Kasumi-1 (cell line): ENCODE data around the gene LEUTX.
"Not testable (repeated sequence)": the region's sequence is repeated elsewhere in the genome, so short reads cannot be mapped to it uniquely, and the experiment has no call there.

Experiments
- DNase-seq, 2 experiments: peaks; one replicate each; lab custom pipeline; 2025; lab: John Stamatoyannopoulos, UW

LEUTX gene, protein sequence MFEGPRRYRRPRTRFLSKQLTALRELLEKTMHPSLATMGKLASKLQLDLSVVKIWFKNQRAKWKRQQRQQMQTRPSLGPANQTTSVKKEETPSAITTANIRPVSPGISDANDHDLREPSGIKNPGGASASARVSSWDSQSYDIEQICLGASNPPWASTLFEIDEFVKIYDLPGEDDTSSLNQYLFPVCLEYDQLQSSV

GRCh38 chr19:39778763-39779162 is at the start of gene LEUTX:
LEUTX (plus strand) TSS chr19:39778854; CDS start chr19:39778921, 67 bp downstream.
- no peak for DNase-seq

DNA sequence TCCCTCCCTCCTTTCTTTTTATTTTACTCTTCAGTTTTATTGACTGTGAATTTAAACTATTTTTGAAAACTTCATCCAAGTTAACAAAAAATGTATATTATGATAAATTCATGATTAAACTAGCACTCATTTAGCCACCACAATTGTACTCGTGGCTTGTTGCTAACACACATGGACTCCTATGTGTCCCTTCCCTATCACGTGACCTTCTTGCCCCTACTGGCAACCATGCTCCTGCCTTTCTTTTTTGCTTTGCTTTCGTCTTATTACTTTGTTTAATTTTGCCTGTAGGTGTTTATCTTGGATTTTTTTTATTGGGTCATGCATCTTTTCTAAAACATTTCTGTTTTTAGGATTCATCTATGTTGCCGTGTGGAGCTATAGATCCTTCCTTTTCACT is 49.1 kb upstream of the LEUTX start:
- DNase-seq: no peak

- DNase-seq: no peak
Observed at GRCh38 chr19:39731685-39732084, 47.0 kb upstream of the LEUTX start.

DNA sequence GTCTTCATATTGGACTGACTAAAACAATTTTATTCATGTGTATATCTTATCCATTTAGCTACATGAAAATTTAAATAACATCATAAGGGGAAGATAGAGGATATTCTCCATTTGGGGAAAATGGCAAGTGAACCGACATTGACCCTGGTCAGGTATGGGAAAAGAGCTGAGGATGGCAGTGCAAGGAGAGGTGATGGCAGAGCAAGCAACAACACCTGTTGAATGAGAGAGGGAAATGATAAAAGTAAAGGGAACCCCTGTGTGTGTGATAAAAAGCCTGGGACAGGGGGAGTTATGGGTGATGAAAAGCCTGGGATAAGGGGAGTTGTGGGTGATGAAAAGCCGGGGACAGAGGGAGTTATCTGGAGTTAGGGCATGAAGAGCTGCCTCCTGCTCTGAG is 44.8 kb upstream of the LEUTX start:
- no peak for DNase-seq

GRCh38 chr19:39735688-39736087 is 43.0 kb upstream of the LEUTX start:
- no peak for DNase-seq

DNA sequence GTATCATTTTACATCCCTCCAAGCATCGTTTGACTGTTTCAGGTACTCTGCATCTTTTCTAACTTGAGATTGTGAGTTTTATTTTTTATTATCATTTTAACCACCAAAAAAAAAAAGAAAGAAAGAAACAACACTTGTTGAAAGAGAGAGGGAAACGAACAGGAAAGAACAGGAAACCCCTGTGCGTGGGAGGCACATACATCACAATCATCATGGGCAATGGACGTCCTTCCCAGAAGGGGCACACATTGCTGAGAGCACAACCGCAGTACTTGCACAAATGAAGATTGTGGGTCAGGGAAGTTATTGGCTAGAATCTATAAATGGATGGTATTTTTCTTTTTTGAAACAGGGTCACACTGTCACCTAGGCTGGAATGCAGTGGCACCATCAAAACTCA is 42.6 kb upstream of the LEUTX start:
- no peak for DNase-seq

DNA sequence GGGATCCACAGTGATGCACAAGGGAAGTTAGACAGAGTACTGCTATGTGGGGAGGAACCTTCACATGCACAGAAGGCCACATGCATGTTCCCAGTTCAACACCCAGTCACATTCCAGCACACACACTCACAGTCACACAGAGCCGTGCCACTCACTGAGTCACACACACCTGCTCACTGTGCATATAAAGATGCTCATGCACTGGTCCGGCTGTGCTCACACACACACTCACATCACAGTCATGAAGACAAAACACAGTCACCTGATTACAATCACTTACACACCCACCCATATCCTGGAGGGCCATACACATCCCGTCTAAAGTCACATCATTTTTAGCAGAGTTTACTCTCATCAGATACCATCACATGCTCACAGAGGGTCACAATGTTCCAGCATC is 41.3 kb upstream of the LEUTX start:
- DNase-seq: no peak

- DNase-seq: no peak
Observed at GRCh38 chr19:39737891-39738290, 40.8 kb upstream of the LEUTX start, which contains the start of gene CLC. CLC (minus strand) TSS chr19:39738029; CDS start chr19:39737952, 77 bp downstream.

GRCh38 chr19:39738814-39739213 is 39.8 kb upstream of the LEUTX start:
- DNase-seq: peak; percentile 13 to 16

- DNase-seq: no peak
Observed at GRCh38 chr19:39740395-39740794, 38.3 kb upstream of the LEUTX start.

DNA sequence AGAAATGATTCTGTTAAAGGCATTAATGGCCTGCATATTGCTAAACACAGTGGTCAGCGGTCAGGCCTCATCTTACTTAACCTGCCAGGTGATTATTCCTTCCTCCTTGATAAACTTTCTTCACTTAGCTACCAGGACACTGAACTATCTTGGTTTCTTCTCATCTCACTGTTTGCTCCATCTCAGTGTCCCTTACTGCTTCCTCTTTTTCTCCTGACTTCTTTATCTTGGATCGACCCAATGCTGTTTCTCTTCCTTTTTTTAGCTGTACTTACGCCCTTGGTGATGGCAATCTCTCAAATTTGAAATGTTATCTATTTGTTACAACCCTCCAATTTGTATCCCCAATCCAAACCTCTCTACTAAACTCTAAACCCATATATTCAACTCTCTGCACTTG is 33.0 kb upstream of the LEUTX start:
- DNase-seq: peak in 1 of 2 experiments; percentile 6

DNA sequence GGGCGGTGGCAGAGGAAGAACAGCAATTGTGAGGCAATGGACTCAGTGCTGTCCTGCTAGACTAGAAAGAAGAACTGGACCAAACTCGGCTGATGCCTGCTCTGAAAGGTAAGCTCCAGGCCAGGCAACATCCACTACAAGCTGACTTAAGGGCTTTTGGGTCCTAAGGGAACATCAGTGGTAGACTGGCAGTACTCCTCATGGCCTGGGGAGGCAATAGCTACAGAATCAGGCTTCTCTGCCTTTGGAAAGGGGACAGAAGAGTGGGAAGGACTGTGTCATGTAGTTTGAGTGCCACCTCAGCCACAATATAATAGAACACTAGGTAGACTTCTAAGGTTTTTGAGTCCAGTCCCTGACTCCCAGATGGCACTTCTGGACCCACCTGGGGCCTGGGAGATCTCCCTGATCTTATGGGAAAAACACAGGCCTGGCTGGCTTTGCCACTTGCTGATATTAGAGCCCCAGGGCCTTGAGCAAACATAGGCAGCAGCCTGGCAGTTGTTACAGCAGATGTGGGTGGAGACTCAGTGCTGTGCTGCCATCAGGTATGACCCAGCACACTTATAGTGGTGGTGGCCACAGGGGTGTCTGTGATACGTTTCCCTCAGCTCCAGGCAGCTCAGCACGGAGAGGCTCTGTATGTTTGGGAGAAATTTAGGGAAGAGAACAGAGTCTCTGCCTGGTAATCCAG is 31.7 kb upstream of the LEUTX start:
- DNase-seq: no peak

- no peak for DNase-seq
Observed at GRCh38 chr19:39749981-39750380, 28.7 kb upstream of the LEUTX start.

DNA sequence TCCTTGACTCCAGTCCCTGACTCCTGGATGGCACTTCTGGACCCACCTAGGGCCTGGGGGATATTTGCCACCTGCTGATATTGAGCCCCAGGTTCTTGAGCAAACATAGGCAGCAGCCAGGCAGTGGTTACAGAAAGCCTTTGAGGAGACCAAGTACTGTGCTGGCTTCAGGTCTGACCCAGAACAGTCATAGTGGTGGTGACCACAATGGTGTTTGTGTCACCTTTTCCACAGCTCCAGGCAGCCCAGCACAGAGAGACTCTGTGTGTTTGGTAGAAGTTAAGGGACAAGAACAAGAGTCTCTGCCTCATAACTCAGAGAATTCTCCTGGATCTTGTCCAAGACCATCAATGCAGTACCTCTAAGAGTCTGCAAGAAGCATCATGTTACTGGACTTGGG is 26.3 kb upstream of the LEUTX start:
- no peak for DNase-seq

DNA sequence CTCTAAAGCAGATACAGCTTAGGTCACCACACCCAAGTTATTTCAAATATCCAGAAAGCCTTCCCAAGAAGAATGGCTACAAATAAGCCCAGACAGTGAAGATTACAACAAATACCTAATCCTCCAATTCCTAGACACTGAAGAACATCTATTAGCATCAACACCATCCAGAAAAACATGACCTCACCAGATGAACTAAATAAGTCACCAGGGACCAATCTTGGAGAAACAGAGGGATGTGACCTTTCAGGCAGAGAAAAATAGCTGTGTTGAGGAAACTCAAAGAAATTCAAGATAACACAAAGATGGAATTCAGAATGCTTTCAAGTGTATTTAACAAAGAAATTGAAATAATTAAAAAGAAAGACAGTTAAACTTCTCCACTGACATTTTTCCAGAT is 25.9 kb upstream of the LEUTX start:
- no peak for DNase-seq

GRCh38 chr19:39754544-39754943 is 24.1 kb upstream of the LEUTX start:
- no peak for DNase-seq

DNA sequence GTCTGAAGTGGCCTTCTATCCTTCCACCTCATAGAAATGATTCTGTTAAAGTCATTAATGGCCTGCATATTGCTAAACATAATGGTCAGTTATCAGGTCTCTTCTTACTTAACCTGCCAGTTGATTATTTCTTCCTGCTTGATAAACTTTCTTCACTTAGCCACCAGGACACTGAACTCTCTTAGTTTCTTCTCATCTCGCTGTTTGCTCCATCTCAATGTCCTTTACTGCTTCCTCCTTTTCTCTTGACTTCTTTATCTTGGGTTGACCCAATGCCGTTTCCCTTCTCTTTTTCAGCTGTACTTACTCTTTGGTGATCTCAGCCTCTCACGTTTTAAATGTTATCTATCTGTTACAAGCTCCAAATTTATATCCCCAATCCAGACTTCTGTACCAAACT is 23.7 kb upstream of the LEUTX start:
- DNase-seq: no peak

DNA sequence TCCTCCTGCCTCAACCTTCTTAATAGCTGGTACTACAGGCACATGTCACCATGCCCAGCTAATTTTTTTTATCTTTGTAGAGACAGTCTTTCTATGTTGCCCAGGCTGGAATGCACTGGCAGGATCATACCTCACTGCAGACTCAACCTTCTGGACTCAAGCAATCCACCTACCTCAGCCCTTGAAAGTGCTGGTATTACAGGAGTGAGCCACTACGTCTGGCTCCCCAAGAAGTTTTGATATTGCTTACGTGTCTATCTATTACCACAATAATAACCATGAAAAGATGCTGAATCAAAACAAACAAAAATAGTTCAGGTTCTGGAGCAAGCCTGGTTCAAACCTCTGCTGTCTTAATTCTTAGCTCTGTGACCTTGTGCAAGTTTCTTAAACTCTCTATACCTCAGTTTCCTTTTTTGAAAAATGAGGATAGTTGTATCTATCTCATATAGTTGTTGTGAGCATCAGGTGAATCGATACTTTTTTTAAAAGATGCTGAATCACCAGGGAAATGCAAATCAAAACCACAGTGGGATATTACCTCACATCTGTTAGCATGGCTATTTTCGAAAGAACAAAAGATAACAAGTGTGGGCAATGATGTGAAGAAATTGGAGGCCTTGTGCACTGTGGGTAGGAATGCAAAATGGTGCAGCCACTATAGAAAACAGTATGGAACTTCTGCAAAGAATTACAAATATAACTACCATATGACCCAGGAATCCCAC is 19.0 kb upstream of the LEUTX start:
- DNase-seq: no peak

DNA sequence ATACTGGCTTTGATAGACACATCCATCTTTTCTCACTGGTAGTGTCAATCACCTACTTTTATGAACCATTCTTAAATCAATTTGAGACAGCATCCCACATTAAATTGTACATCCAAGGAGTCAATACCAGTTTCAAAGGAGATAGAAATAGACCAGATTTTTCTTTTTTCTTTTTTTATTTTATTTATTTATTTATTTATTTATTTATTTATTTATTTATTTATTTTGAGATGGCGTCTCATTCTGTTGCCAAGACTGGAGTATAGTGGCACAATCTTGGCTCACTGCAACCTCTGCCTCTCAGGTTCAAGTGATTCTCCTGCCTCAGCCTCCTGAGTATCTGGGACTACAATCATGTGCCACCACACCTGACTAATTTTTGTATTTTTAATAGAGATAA is 16.8 kb upstream of the LEUTX start:
- DNase-seq: not testable (repeated sequence)

- DNase-seq: peak; percentile 30 to 41
Observed at GRCh38 chr19:39765091-39766076, 13.3 kb upstream of the LEUTX start.

- DNase-seq: no peak
Observed at GRCh38 chr19:39768334-39768733, 10.3 kb upstream of the LEUTX start.

DNA sequence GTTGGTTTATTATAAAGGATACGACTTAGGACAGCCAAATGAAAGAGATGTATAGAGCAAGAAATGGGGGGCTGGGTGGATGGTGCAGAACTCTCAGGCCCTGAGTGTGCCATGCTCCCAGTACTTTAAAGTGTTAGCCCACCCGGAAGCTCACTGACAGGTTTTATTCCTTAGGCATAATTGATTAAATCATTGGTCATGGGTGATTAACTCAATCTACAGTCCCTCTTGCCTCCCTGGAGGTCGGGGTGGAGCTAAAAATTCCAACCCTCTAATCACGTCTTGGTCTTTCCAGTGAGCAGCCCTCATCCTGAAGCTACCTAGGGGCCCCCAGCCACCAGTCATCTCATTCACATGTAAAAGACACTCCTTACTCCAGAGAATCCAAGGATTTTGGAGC is 9.9 kb upstream of the LEUTX start:
- DNase-seq: no peak
